HepG2 (cell line): Measurements from ENCODE around the gene PDIA6. TPM values are rescaled to one million over a fixed set of nuclear protein-coding genes. Genes with fewer than 3 reads are reported as not detected.

Experiments used
- AGO2 ChIP-seq: fragments of 200-400 bp; formaldehyde crosslinking; optimal IDR thresholded peaks from 2 replicates; pipeline ENCODE3; 2017; ENCODE audit warnings: mild to moderate bottlenecking, low read depth, low read length, moderate library complexity
- AKAP8 ChIP-seq: sonication (generic); formaldehyde crosslinking; IDR thresholded peaks from 2 replicates; pipeline ENCODE4 v1.5.1; 2020; ENCODE audit warnings: mild to moderate bottlenecking, missing genetic modification reagents
- E2F1 ChIP-seq: sonication (generic); formaldehyde crosslinking; IDR thresholded peaks from 2 replicates; pipeline ENCODE4 v1.5.0; 2020; ENCODE audit warnings: missing genetic modification reagents
- EZH2 ChIP-seq: conservative IDR thresholded peaks from 2 replicates; pipeline ENCODE4 v1.6.1; 2012; ENCODE audit warnings: mild to moderate bottlenecking, low read depth, low read length, moderate library complexity
- FIP1L1 ChIP-seq: fragments of 200-400 bp; formaldehyde crosslinking; IDR thresholded peaks from 2 replicates; pipeline ENCODE4 v1.6.1; 2018; ENCODE audit warnings: low read depth, mild to moderate bottlenecking, low read length, moderate library complexity, borderline replicate concordance; ENCODE audit not compliant: insufficient read depth
- GFI1 ChIP-seq: sonication (generic); formaldehyde crosslinking; IDR thresholded peaks from 2 replicates; pipeline ENCODE4 v1.5.0; 2020; ENCODE audit warnings: missing genetic modification reagents, mild to moderate bottlenecking, borderline replicate concordance
- HNRNPLL ChIP-seq: fragments of 200-400 bp; formaldehyde crosslinking; IDR thresholded peaks from 2 replicates; pipeline ENCODE4 v1.6.1; 2017; ENCODE audit warnings: mild to moderate bottlenecking, low read depth, low read length; ENCODE audit not compliant: poor library complexity, severe bottlenecking
- KMT2A ChIP-seq: sonication (generic); formaldehyde crosslinking; IDR thresholded peaks from 2 replicates; pipeline ENCODE4 v1.4.0; 2020; ENCODE audit warnings: missing genetic modification reagents
- MIER2 ChIP-seq: IDR thresholded peaks from 2 replicates; pipeline ENCODE4 v1.6.1; 2016; ENCODE audit warnings: missing biosample characterization, missing genetic modification reagents
- MYC ChIP-seq: sonication (generic); formaldehyde crosslinking; IDR thresholded peaks from 2 replicates; pipeline ENCODE4 v1.9.0; 2021; ENCODE audit warnings: missing genetic modification reagents, borderline replicate concordance
- NPAS2 ChIP-seq: sonication (generic); formaldehyde crosslinking; IDR thresholded peaks from 2 replicates; pipeline ENCODE4 v1.8.0; 2022; ENCODE audit warnings: mild to moderate bottlenecking, missing genetic modification reagents, borderline replicate concordance
- RAD51 ChIP-seq: fragments of 450-650 bp; IDR thresholded peaks from 2 replicates; pipeline ENCODE4 v1.6.1; 2016; ENCODE audit warnings: borderline replicate concordance
- RNF219 ChIP-seq: sonication (generic); formaldehyde crosslinking; IDR thresholded peaks from 2 replicates; pipeline ENCODE4 v1.5.0; 2020; ENCODE audit warnings: mild to moderate bottlenecking, missing genetic modification reagents
- RORA ChIP-seq: sonication (generic); formaldehyde crosslinking; IDR thresholded peaks from 2 replicates; pipeline ENCODE4 v1.5.0; 2020; ENCODE audit warnings: mild to moderate bottlenecking, missing genetic modification reagents, moderate library complexity
- SIX4 ChIP-seq: sonication (generic); formaldehyde crosslinking; IDR thresholded peaks from 2 replicates; pipeline ENCODE4 v1.4.0; 2020; ENCODE audit warnings: missing genetic modification reagents
- SP140L ChIP-seq: sonication (generic); formaldehyde crosslinking; IDR thresholded peaks from 2 replicates; pipeline ENCODE4 v1.4.0; 2020; ENCODE audit warnings: missing genetic modification reagents, borderline replicate concordance
- SP4 ChIP-seq: sonication (generic); formaldehyde crosslinking; IDR thresholded peaks from 2 replicates; pipeline ENCODE4 v1.8.1; 2023; ENCODE audit warnings: mild to moderate bottlenecking, missing genetic modification reagents
- SPEN ChIP-seq: sonication (generic); formaldehyde crosslinking; IDR thresholded peaks from 2 replicates; pipeline ENCODE4 v1.5.1; 2020; ENCODE audit warnings: low read depth, mild to moderate bottlenecking, missing genetic modification reagents
- TAF15 ChIP-seq: fragments of 200-400 bp; formaldehyde crosslinking; IDR thresholded peaks from one replicate; pipeline ENCODE4 v1.6.1; 2018; ENCODE audit warnings: mild to moderate bottlenecking, low read depth, low read length; ENCODE audit not compliant: poor library complexity, severe bottlenecking
- TGIF2 ChIP-seq: IDR thresholded peaks from 2 replicates; pipeline ENCODE4 v1.6.1; 2016; ENCODE audit warnings: control low read depth, missing compliant biosample characterization
- ZNF101 ChIP-seq: sonication (generic); formaldehyde crosslinking; IDR thresholded peaks from 2 replicates; pipeline ENCODE4 v1.4.0; 2020; ENCODE audit warnings: mild to moderate bottlenecking, low read depth, missing genetic modification reagents, borderline replicate concordance
- ZNF143 ChIP-seq: sonication (generic); formaldehyde crosslinking; IDR thresholded peaks from 2 replicates; pipeline ENCODE4 v1.4.0; 2020; ENCODE audit warnings: missing genetic modification reagents
- ZNF256 ChIP-seq: sonication (generic); formaldehyde crosslinking; conservative IDR thresholded peaks from 2 replicates; pipeline ENCODE4 v1.4.0; 2020; ENCODE audit warnings: missing genetic modification reagents
- ZNF367 ChIP-seq: sonication (generic); formaldehyde crosslinking; IDR thresholded peaks from 2 replicates; pipeline ENCODE4 v1.4.0; 2020; ENCODE audit warnings: missing genetic modification reagents, borderline replicate concordance
- ZNF784 ChIP-seq: sonication (generic); formaldehyde crosslinking; IDR thresholded peaks from 2 replicates; pipeline ENCODE4 v1.5.1; 2020; ENCODE audit warnings: missing genetic modification reagents, mild to moderate bottlenecking, borderline replicate concordance
- ZNF878 ChIP-seq: sonication (generic); formaldehyde crosslinking; IDR thresholded peaks from 2 replicates; pipeline ENCODE4 v1.8.1; 2023; ENCODE audit warnings: mild to moderate bottlenecking, missing genetic modification reagents, moderate library complexity
- polyA plus RNA-seq, 8 experiments: library from polyadenylated mRNA; depleted of rRNA in 3 of 8; stranded (reverse) in 7 of 8; unstranded in 1 of 8; fragments of >200 nt; fragmentation: Illumina TruSeq in 4 of 8; extraction: Trizol in 4 of 8; gene quantifications; 2 replicates each; pipeline versions ENCODE4 v1.2.1 to v1.2.3, GENCODE V29; 2011 to 2016; ENCODE audit warnings: low read depth in 4 of 8, missing spikeins in 1 of 8, mixed read lengths in 1 of 8; ENCODE audit not compliant: insufficient read depth in 1 of 8
- total RNA-seq, 5 experiments: library from RNA; depleted of rRNA; stranded (reverse); fragments of >200 nt; fragmentation: Illumina TruSeq; extraction: Trizol; gene quantifications; 2 replicates each; pipeline ENCODE4 v1.2.3, GENCODE V29; 2016; ENCODE audit warnings: low read depth in 1 of 5

Gene PDIA6
- total and polyA plus RNA-seq, 2 of the 13 experiments (the other 11 are each of a cell fraction or from before 2014, with no cell fraction given), result 586 to 642 TPM

- no peak for TF ChIP-seq SPEN
- no peak for TF ChIP-seq ZNF367 (CRISPR knock-in tag)
- no peak; the same call in 1 of the 2 replicates for TF ChIP-seq ZNF784
- TF ChIP-seq RORA (CRISPR knock-in tag), result no peak
- no peak for TF ChIP-seq ZNF143 (CRISPR knock-in tag)
- TF ChIP-seq SP140L (CRISPR knock-in tag), result no peak
- TF ChIP-seq RNF219, result no peak
- TF ChIP-seq SP4 (CRISPR knock-in tag), result no peak
- no peak for TF ChIP-seq EZH2
- TF ChIP-seq TAF15, result no peak
- TF ChIP-seq NPAS2 (CRISPR knock-in tag), result no peak
- TF ChIP-seq ZNF878 (CRISPR knock-in tag), result no peak
- TF ChIP-seq HNRNPLL, result peak; percentile 46
- no peak for TF ChIP-seq RAD51
- no peak for TF ChIP-seq ZNF256 (CRISPR knock-in tag)
- no peak for TF ChIP-seq GFI1
- no peak for TF ChIP-seq FIP1L1
- TF ChIP-seq AKAP8 (CRISPR knock-in tag), result no peak
- peak; percentile 21; the same call in 1 of the 2 replicates for TF ChIP-seq KMT2A (CRISPR knock-in tag)
- no peak for TF ChIP-seq SIX4
- TF ChIP-seq AGO2, result no peak
- no peak for TF ChIP-seq E2F1 (CRISPR knock-in tag)
- TF ChIP-seq ZNF101 (CRISPR knock-in tag), result no peak
- no peak for TF ChIP-seq TGIF2
- no peak for TF ChIP-seq MIER2
- TF ChIP-seq MYC (CRISPR knock-in tag), result no peak
These were observed 1.6 kb upstream of the PDIA6 start (continued) for GRCh38 chr2:10814142-10814541.
